Neural cell (in vitro differentiated cells): ENCODE measurements around the gene FRMD4A. TPM values are rescaled to one million over a fixed set of nuclear protein-coding genes. Genes with fewer than 3 reads are reported as not detected.

Experiments used
- H2AFZ ChIP-seq: fragments of 200-600, 300-800 bp; sonication (generic), shearing (Covaris generic); 2 replicates; pipeline ENCODE4 v1.6.0; 2014; ENCODE audit warnings: low read depth, mild to moderate bottlenecking, antibody characterized with exemption, low read length, moderate library complexity
- H3F3A ChIP-seq: fragments of 200-600 bp; shearing (Covaris generic); 2 replicates; pipeline ENCODE4 v1.6.1; 2016; ENCODE audit warnings: mild to moderate bottlenecking, moderate library complexity, mixed read lengths, antibody characterized with exemption, low read length; ENCODE audit not compliant: insufficient read depth, poor library complexity, severe bottlenecking
- H3K27ac ChIP-seq: fragments of 200-600, 300-800 bp; sonication (generic), shearing (Covaris generic); 2 replicates; pipeline ENCODE4 v1.5.1; 2014; ENCODE audit warnings: mild to moderate bottlenecking, low read length, moderate library complexity
- H3K27me3 ChIP-seq: fragments of 300-800, 200-600 bp; sonication (generic), shearing (Covaris generic); 2 replicates; pipeline ENCODE4 v1.6.0; 2014; ENCODE audit warnings: mild to moderate bottlenecking, low read depth, low read length, moderate library complexity; ENCODE audit not compliant: insufficient read depth
- H3K36me3 ChIP-seq: fragments of 300-800, 200-600 bp; sonication (generic), shearing (Covaris generic); 2 replicates; pipeline ENCODE4 v1.5.1; 2014; ENCODE audit warnings: mild to moderate bottlenecking, antibody characterized with exemption, low read length, moderate library complexity; ENCODE audit not compliant: insufficient read depth
- H3K4me2 ChIP-seq: fragments of 300-800, 200-600 bp; sonication (generic), shearing (Covaris generic); 2 replicates; pipeline ENCODE4 v1.6.0; 2014; ENCODE audit warnings: mild to moderate bottlenecking, low read length
- H3K4me3 ChIP-seq: fragments of 300-800, 200-600 bp; sonication (generic), shearing (Covaris generic); 2 replicates; pipeline ENCODE4 v1.5.1; 2014; ENCODE audit warnings: mild to moderate bottlenecking, low read length, moderate library complexity
- H3K79me2 ChIP-seq: fragments of 200-600 bp; shearing (Covaris generic); replicated peaks from 2 replicates; pipeline ENCODE4 v1.6.0; 2014; ENCODE audit warnings: mild to moderate bottlenecking, low read length, moderate library complexity; ENCODE audit not compliant: insufficient read depth
- H3K9ac ChIP-seq: fragments of 300-800, 200-600 bp; sonication (generic), shearing (Covaris generic); 2 replicates; pipeline ENCODE4 v1.6.1; 2016; ENCODE audit warnings: mild to moderate bottlenecking, low read length, mixed read lengths
- H3K9me2 ChIP-seq: fragments of 200-600 bp; shearing (Covaris generic); 2 replicates; pipeline ENCODE4 v1.6.1; 2016; ENCODE audit warnings: mild to moderate bottlenecking, low read length, mixed read lengths; ENCODE audit not compliant: insufficient read depth
- H3K9me3 ChIP-seq: fragments of 200-600, 300-800 bp; sonication (generic), shearing (Covaris generic); 2 replicates; pipeline ENCODE4 v1.6.1; 2016; ENCODE audit warnings: mild to moderate bottlenecking, mixed run types, low read length, moderate library complexity, mixed read lengths
- H4K20me1 ChIP-seq: fragments of 200-600 bp; shearing (Covaris generic); 2 replicates; pipeline ENCODE4 v1.6.1; 2016; ENCODE audit warnings: mild to moderate bottlenecking, mixed run types; ENCODE audit not compliant: insufficient read depth
- CTCF ChIP-seq: fragments of 450-650 bp; IDR thresholded peaks from 2 replicates; pipeline ENCODE4 v1.5.1; 2014; ENCODE audit warnings: antibody characterized with exemption, mild to moderate bottlenecking, moderate library complexity; ENCODE audit not compliant: poor library complexity, severe bottlenecking
- EP300 ChIP-seq: fragments of 450-650 bp; conservative IDR thresholded peaks from 2 replicates; pipeline ENCODE4 v1.6.1; 2014; ENCODE audit warnings: antibody characterized with exemption, mild to moderate bottlenecking, moderate library complexity; ENCODE audit not compliant: poor library complexity, severe bottlenecking
- EZH2 ChIP-seq: fragments of 200-600, 300-800 bp; shearing (Covaris generic), sonication (generic); IDR thresholded peaks from 2 replicates; pipeline ENCODE4 v1.6.1; 2014; ENCODE audit warnings: antibody characterized with exemption, low read length, borderline replicate concordance, mild to moderate bottlenecking; ENCODE audit not compliant: insufficient read depth, poor library complexity, severe bottlenecking
- MXI1 ChIP-seq: fragments of 450-650 bp; conservative IDR thresholded peaks from 2 replicates; pipeline ENCODE4 v1.6.1; 2014; ENCODE audit warnings: antibody characterized with exemption, mild to moderate bottlenecking; ENCODE audit not compliant: poor library complexity, severe bottlenecking
- POLR2AphosphoS5 ChIP-seq: IDR thresholded peaks from 2 replicates; pipeline ENCODE4 v1.6.1; 2012
- RAD21 ChIP-seq: fragments of 450-650 bp; conservative IDR thresholded peaks from 2 replicates; pipeline ENCODE4 v1.6.1; 2014; ENCODE audit warnings: antibody characterized with exemption, mild to moderate bottlenecking, moderate library complexity
- REST ChIP-seq: IDR thresholded peaks from 2 replicates; pipeline ENCODE4 v1.6.1; 2012; ENCODE audit warnings: borderline replicate concordance
- SMC3 ChIP-seq: fragments of 450-650 bp; conservative IDR thresholded peaks from 2 replicates; pipeline ENCODE4 v1.6.1; 2014; ENCODE audit warnings: antibody characterized with exemption, mild to moderate bottlenecking, moderate library complexity; ENCODE audit not compliant: poor library complexity
- TAF1 ChIP-seq: IDR thresholded peaks from 2 replicates; pipeline ENCODE4 v1.6.1; 2012; ENCODE audit warnings: low read depth
- polyA plus RNA-seq: library from polyadenylated mRNA; depleted of rRNA; stranded (reverse); fragments of >200 nt; gene quantifications from 2 replicates; pipeline ENCODE4 v1.2.3, GENCODE V29; 2014

FRMD4A gene
- polyA plus RNA-seq, 1 donor from 2014 or later = 36.5 TPM

DNA sequence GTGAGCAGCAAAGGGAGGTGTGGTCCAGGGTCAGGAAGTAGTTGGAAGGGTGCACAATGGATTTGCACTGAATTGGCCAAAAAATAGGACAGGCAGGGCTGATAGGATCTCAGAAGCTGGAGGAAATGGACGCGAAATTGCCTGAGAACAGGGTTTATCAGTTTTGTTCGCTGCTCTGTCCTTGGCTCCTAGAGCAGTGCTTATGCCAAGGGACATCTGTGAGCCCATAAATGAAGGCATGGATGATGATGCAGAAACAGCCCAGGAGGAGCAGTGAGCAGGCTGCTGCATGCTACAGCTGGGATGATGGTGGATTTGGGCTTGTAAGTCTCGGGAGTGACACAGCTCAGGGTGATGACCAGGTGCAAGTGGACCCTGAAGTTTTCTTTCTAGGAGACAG, 539.2 kb downstream of the FRMD4A start:
- no peak for TF ChIP-seq TAF1
- TF ChIP-seq MXI1 = no peak
- TF ChIP-seq REST = no peak
- no peak for TF ChIP-seq EP300
- TF ChIP-seq CTCF = no peak
- no peak for TF ChIP-seq SMC3
- no peak for TF ChIP-seq POLR2AphosphoS5
- no peak for TF ChIP-seq EZH2
- TF ChIP-seq RAD21 = no peak
- H3K79me2 ChIP-seq = no peaks in the 10 kb centered on the region
- H3K36me3 ChIP-seq = no peaks in the 10 kb centered on the region
- H3K4me2 ChIP-seq = no peak overlapping the region
- no peak overlapping the region for H3K9ac ChIP-seq
- no peak overlapping the region for H3K27ac ChIP-seq
- no peaks in the 10 kb centered on the region for H4K20me1 ChIP-seq
- H3K4me3 ChIP-seq = no peak overlapping the region
- H2AFZ ChIP-seq = no peak overlapping the region
- no peaks in the 10 kb centered on the region for H3F3A ChIP-seq
- no peaks in the 10 kb centered on the region for H3K9me3 ChIP-seq
- H3K27me3 ChIP-seq = no peaks in the 10 kb centered on the region
- no peaks in the 10 kb centered on the region for H3K9me2 ChIP-seq

DNA sequence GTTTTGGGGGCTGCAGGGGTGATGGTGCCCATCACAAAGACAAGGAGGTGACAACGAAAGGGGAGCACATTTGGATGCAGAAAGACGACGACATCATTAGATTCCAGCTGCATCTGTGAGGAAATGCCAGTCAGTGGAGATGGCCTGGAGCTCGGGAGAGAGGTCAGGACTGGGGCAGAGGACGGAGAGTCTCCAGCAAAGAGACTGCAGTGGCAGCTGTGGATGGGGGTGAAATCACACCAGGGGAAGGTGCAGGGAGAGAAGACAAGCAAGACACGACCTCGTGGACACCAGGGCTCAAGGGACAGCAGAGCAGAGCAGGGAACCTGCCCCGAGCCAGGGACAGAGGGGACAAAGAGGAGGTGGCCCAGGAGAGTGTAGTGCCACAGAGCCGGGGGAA, 540.5 kb downstream of the FRMD4A start:
- Histone ChIP-seq H3K36me3 (no peaks in the 10 kb centered on the region), H3K79me2 (no peaks in the 10 kb centered on the region), H2AFZ (no peak overlapping the region), H3K9ac (no peak overlapping the region), H3K27ac (no peak overlapping the region), H3K4me2 (no peak overlapping the region), H3F3A (no peaks in the 10 kb centered on the region), H3K9me3 (no peaks in the 10 kb centered on the region), H3K9me2 (no peaks in the 10 kb centered on the region), H3K27me3 (no peaks in the 10 kb centered on the region), H3K4me3 (no peak overlapping the region), H4K20me1 (no peaks in the 10 kb centered on the region)
- TF ChIP-seq SMC3 (no peak), REST (no peak), EP300 (no peak), CTCF (no peak), POLR2AphosphoS5 (no peak), TAF1 (no peak), MXI1 (no peak), EZH2 (no peak)
